Epidermal melanocyte (primary cell): ENCODE data around the gene CTDSPL.
"Not testable (repeated sequence)": the region's sequence is repeated elsewhere in the genome, so short reads cannot be mapped to it uniquely, and the experiment has no call there.

Experiments used
- DNase-seq: peaks from one replicate; pipeline ENCODE4 v3.0.0; 2011; ENCODE audit warnings: low spot score; ENCODE audit not compliant: insufficient read length

Gene CTDSPL

DNA sequence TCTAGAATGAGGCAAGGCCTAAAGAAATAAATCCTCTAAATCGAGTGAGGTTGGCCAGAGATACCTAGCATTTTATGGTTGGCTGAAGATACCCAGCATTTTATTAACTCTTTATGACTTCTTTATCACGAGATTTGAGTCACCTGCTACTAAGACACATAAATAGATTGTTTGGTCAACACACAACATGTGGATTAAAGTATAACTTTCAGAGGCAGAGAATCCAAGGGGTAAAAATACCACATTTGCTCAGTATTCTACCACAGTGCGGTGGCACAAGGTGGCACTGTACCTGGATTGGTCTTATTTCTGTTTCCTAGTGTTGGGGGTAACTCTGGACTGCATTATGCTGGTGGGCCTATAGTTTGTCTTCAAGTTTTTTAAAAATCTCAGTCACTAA, 102.0 kb downstream of the CTDSPL start:
- DNase-seq = no peak

DNA sequence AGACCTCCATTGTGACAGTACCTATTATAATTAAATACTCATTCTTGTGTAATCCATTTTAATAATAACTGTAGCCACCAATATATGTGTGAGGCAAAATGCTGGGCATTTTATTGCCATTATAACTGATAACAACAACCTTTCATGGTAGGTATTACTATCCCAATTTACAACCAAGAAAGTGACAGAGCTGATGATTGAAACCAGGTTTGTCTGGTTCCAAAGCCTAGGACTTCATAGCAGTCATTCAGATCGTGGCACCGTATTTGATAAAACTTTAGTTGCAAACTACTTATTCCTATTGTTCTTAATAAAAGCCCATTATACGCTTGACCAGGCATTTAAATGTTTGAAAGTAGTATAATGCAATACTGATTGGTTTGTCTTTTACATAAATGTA, 102.5 kb downstream of the CTDSPL start:
- DNase-seq = no peak

DNA sequence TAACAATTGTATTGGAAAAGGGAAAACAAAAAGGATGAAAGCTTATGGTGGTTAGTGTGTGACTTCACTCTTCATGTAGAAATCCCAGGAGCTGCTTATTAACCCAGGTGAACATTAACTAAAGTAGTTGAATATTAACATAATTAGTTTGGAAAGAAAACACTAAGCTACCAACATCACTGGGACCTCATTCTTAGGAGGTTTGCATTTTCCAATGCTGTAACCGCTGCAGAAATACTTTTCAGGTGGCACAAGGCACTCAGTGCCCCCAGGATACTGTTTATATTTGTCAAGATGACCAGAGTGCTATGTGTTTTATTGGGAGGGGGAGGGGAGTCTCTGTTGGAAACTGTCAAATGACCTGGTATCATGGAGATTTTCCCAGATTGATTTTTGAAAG, 103.0 kb downstream of the CTDSPL start:
- DNase-seq = no peak

DNA sequence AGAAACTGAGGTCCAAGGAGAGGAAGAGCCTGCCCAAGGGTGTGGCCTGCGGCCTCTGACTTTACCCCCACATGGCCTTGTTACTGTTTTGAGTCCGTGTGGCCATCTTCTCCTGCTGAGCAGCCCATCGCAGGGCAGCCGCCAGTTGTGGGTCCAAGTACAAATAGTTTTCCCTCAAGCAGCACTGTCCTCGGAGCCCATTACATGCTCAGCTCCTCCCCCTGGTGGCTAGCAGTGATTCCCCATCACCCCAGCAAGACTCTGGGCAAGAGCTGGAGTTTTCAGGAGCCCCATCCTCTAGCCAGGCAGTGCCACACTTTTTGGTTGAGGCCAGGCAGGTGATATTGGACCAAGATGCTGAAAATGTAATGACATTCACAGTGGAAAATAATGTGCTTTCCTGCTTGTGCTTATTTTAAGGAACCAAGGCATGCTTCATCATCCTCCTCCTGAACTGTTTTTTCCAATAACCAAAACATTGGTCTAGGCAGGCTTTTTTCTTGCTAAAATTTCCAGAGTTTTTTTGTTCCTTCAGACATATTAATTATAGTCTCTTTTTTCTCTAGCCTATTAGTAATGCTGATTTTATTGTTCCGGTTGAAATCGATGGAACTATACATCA, 105.7 kb downstream of the CTDSPL start:
- no peak for DNase-seq

DNA sequence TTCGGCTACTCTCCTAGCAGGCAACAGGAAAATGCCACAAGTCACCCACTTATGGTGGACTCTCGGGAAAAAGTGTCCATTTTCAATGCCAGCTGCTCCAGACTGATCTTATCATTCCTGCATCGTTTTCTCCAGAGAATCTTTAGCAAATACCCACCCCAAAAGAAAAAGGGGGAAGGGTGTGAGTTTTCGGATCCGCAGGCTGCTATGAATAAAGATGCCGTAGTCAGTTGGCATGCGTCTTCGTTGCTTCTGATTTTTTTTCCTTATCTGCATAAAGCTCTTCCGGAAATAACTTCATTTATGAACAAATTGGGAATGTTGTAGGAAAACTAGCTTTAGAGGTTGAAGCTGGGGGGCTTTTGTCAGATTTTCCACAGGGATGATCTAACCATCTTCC, 106.5 kb downstream of the CTDSPL start:
- DNase-seq = no peak

DNA sequence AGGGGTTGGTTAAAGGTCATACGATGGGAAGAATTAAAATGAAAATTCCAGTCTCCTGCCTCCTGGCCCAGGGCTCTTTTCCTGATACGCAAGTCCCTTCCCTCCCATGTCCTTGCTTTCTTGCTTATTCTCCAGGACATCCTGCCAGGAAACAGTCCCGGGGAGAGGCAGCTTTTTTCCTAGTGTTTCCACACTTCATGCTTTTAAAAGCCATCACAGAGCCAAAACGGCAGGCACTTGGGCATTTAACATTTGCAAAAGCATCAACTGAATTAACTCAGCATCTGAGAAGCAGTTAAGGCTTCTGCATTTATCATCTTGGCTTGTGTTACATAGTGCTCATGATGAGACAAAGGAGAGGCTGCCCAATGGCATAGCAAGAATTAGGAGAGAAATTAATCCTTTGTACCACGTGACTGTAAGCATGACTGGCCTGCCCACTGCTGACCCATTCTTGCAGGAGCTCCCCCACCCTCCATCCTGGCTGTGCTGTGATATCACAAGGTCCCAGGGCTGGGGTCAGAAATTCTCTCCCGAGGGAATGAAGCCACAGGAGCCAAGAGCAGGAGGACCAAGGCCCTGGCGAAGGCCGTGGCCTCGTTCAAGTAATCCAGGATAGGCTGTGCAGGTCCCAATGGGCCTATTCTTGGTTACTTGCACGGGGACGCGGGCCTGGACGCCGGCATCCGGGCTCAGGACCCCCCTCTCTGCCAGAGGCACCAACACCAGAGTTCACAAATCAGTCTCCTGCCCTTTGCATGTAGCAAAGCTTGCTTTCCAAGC, 107.3 kb downstream of the CTDSPL start:
- DNase-seq = no peak

DNA sequence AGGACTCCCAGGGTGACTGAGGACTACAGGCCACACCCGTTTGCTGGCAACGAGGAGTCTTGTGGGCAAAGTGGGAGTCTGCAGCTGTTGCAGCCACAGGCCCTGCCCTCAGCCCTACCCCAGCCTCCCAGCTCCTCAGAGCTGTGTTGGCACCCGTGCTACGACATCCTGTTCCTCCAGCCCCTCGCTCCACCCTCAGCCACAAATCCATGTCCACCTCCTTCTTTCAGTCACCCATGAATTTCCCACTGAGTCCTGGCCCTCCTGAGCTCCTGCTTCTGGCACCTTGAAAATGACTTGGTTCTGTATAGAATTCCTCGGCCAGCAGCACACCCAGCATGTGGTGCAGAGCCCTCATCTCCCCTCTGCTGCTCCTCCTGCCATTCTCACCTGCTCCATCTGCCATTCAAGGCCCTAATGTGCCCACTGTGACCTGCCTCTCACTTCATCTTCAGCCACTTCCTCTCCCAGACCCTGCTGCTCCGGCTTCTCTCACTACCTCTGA, 108.0 kb downstream of the CTDSPL start:
- DNase-seq = no peak

DNA sequence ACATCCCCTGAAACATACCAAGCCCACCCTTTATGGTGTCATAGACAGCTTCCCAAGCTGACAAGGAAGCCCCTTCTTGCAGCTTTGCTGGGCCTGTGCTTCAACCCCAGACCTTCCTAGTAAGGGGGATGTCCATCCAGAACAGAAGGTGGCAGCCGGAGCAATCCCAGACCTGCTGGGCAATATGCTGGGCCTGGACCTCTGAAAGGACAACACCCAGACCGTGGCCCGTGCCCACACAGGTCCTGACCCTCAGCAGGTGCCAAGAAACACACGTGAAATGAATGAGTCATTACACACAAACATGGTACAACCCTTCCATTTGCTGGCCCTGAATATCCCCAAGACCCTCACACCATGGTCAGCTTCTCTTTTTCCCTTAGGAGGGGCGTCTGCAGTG, 109.1 kb downstream of the CTDSPL start:
- DNase-seq = no peak

DNA sequence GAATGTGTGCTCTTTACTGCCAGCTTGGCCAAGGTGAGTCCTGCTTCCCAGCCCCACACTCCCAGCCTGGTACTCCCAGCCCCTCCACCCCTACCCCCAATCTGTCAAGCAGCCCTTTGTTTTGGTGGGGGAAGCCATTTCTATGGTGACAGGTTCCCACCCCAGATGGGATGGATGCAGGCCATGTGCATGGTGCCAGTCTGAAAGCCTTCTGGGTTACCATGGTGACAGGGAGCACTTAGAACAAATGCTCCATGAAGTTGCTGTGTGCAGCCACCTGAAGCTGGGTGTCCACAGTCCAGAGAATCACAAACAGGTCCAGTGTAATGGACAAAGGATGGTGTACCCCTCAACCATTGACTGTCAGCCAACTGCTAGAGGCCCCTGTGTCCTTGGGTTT, 109.8 kb downstream of the CTDSPL start:
- no peak for DNase-seq

DNA sequence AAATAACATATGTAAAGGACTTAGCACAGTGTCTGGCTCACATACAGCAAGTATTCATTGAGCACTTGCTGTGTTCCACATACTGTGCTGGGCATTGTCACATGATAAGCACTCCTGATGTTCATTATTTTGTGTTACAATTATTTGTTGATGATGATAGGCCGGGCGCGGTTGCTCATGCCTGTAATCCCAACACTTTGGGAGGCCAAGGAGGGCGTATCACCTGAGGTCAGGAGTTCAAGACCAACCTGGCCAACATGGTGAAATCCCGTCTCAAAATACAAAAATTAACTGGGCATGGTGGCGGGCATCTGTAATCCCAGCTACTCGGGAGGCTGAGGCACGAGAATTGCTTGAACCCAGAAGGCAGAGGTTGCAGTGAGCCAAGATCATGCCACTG, 110.4 kb downstream of the CTDSPL start:
- DNase-seq = not testable (repeated sequence)

DNA sequence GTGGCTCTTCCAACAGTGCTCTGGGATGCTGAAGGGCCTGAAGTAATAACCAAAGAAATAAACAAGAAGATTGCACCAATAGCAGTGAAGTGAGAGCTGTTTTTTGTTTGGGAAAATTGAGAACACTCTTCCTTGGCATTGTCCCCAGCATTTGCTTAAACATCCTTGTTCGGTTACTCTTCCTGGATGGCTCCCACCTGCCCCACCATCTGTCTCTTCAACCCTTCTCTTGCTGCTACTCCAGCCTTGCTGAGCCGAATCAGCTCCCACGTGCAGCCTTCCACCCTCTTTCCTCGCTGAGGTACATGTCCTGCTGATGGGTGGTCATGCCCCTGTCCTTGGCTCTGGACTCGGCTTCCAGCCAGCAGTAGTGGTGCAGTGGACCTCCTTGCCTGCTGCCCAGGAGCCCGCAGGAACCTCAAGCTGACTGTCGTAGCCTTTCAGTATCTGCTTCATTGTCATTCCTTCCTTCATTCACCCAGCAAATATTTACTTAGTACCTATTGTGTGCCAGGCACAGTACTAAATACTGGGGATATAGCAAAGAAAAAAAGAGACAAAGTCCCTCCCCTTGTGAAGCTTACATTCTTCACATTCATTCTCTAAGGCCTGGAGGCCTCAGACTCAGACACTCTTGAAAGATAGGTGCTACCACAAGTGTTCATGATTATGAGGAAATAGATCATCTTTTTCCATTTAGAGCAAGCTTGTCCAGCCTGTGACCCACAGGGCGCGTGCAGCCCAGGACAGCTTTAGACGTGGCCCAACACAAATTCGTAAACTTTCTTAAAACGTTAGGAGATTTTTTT, 111.8 kb downstream of the CTDSPL start:
- no peak for DNase-seq

DNA sequence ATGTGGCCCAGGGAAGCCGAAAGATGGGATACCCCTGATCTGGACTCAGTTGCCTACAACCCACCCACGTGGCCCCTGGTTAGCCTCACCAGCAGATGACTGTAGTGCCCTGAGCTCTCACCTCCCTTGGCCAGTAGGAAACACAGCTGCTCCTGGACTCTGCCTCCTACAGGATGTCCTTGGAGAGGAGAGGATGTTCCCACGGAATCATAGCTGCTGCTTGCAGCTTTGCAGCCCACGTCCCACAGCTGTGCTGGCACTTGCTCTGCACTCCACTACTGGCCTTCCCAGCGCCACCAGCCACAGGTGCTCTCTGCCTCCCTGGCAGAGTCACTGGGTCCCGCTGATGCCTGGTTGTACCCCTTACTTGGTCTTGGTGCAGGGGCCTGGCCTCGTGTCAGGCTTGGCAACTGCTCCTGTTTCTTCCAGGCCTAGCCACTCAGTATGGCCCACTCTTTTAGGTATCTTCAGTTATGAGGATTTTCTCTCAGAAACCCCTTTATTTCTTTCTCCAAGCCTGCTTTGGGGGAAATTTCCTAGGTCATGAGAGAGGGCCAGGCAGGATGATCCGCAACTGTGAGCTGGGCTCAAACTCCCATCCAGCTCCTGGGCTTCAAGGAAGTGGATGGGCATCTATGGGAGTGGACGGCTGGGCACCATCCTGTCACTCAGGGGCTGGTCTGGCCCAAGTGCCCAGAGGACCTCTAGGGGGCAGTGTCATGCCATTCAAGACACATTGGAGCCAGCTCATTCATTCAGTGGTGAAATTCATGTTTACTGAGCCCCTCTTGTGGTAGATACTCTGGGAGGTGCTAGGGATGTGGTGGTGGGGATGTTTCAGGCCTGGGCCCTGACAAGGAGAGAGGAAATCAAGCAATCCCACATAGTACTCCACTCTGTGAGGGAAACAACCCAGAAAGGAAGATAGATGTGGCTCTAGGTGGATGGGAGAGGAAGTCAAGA, 112.7 kb downstream of the CTDSPL start:
- peak; percentile 66 for DNase-seq

DNA sequence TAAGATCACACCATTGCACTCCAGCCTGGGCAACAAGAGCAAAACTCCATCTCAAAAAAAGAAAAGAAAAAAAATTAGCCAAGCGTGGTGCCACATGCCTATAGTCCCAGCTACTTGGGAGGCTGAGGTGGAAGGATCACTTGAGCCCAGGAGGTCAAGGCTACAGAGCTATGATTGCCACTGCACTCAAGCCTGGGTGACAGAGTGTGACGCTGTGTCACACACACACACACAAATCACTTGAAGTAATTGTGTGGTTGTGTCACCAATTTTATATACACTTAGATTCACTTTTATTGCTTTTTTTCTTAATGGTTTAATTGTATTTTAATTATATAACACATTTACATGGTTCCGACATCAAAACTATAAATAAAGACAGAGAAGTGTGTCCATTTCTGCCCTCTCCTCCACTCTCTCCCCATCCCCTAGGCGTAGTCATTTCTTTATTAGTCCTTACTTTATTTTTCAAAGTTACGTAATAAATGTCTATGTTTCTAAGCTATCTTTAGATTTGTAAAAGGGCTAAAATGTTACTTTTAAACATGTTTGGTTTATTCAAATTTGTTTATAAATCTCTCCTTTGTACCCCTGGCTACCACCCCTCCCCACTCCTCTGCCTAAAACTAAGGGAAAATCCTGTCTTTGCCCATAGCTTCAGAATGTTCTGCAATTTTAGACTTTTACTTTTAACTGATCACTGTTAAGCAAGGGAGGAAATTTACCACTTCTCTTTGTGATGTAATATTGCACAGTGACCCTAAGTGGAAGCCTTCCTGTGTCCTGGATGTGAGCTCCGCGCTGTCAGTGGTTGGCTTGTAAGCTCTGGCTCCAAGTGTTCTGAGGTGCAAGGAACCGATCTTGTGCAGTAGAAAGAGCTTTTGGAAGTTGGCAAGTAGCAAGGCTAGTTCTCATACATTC, 118.1 kb downstream of the CTDSPL start:
- DNase-seq = no peak

DNA sequence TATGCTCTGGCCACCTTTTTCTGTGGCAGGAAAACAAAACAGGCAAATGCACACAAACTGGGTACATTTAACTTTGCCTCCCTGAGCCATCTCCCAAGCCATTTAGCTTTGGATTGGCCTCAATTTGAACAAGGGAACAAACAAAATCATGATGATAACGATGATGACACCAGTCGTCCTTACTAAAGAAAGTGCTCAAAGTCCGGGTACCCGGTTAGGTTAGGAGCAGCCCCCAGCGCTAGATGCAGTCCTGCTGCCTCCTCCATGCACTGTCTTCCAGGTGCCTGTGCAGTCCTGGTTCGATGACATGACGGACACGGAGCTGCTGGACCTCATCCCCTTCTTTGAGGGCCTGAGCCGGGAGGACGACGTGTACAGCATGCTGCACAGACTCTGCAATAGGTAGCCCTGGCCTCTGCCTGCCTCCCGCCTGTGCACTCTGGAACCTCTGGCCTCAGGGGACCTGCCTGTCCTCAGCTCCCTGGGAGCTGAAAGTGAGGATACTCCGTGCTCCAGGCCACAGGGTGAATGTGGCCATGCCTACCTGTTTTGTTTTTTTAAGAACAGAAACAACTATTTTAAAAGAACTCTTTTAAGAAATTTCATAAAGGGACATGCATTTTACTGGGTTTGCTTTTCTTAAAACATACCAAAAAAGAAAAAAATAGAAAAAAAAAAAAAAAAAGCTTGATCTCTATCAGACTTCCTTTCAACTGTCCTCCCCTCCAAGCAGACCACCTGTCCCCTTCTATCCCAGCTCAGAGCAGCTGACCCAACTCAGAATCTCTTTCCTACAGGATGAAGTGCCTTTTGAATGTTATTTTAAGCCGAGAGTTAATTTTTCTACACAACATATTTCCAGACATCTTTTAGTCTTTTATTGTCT, 119.0 kb downstream of the CTDSPL start:
- no peak for DNase-seq

DNA sequence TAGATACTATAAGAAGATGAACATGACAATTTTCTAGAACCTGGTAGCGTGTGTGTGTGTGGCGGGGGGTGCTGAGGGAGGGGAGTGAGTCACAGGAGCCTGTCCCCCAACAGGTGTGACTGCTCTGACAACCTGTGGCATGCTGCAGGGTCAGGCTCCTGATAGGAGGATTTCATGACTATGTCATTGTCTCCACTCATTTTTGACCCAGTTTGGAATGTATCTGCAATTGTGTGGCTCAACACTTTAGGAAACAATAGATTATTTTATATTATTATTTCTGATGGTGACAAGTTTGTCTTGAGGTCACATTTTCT, 119.6 kb downstream of the CTDSPL start:
- DNase-seq = no peak

DNA sequence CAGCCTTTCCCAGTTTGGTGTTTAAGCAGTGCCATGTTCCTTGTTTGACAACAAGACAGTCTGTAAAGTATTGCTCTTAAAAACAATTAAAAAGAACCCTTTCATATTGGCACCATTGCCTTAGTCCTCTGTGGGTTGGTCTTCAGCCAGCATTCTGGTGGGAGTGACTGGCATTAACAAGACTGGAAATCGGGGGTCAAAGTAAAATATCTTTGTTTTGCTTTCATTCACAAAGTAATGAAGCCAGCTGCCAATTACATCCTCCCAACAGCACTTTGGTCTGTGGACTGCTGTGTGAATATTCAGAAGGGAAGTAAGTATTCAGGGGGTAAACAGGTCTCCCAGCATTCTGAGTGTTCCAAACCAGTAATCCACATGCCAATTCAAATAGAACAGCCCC, 120.7 kb downstream of the CTDSPL start:
- DNase-seq = no peak

DNA sequence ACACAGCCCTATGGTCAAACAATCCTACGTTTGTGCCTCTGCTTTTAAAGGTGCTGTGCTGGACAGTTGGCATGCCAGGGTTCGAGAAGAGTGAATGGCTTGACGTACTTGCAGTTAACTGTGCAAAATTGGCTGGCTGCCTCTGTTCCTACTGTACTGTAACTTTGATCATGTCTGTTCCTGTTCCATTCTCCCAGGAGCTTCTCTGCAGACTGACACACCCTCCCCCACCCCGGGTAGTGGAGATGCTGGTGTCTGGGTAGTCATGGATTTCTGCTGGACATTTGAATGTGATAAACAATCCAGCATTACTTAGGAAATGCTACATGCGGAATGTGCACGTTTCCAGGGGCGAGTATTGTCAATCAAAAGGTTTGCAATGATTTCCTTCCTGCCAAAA, 122.4 kb downstream of the CTDSPL start:
- DNase-seq = no peak

DNA sequence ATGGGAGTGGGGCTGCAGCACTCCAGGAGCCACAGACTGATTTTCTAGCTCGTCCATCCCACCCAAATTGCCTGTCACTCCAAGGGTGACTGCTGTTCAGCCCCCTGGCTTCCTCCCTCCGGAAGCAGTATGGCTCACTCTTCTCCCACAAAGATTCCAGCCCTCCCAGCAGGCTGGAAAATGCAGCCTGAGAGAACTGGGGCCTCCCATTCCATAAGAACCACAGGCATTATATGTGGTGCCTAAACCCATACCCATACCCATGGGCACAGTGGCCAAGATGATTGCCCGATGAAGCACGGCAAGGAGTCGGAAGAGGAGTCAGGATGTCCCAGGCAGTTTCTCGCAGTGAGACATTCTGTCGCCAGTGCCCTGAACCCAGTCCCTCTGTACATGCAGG, 122.9 kb downstream of the CTDSPL start:
- DNase-seq = no peak

DNA sequence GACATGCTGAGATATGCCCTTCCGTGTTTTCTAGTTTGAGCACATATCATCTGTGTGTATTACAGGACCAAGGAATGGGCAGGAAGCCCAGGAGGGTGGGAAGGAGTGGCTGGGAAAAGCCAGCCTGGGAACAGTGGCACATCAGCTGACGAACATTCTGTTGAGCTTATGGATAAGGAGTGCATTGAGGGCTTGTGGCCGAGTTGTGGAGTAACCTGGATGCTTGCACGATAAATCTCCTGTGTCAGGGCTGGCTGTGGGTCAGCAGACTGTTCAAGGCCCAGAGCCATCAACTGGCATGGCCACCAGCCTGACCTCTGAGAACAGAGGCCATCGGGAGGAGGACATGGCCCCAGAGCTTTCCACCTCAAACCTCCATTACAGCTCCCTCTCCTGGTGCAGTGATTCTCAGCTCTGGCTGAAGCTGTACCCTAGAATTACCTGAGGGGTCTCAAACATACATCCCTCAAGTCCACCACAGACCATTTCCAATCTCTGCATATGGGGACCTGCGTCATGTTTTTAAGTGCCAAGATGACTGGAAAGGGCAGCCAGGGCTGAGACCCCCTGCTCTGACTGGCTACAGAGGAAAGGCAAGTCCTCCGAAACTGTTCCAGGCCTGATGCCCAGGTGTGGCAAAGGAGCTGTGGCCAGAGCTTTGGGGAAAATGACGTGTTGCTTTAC, 124.1 kb downstream of the CTDSPL start:
- no peak for DNase-seq
